Muscle of back (tissue), 11 donors: ENCODE measurements around the gene IRF8. TPM values are rescaled to one million over a fixed set of nuclear protein-coding genes. Genes with fewer than 3 reads are reported as not detected.
"Not testable (repeated sequence)": the region's sequence is repeated elsewhere in the genome, so short reads cannot be mapped to it uniquely, and the experiment has no call there.

Experiments
- DNase-seq, 3 donors: peaks; one replicate each; pipeline versions ENCODE4 v3.0.0 to v3.0.0-alpha.2; 2013
- polyA plus RNA-seq, 10 donors: library from polyadenylated mRNA; unstranded; fragments of 120-200 nt; gene quantifications; one replicate each; pipeline ENCODE4 v1.2.1, GENCODE V29; 2013; ENCODE audit not compliant: insufficient read length in 10 of 10

The IRF8 gene
- polyA plus RNA-seq, 10 donors: 3.2 to 7.3 (median 6.1) TPM

GRCh38 chr16:85931596-85932402 lies 32.8 kb downstream of the IRF8 start:
- no peak for DNase-seq

GRCh38 chr16:85934210-85934609 lies 35.2 kb downstream of the IRF8 start:
- no peak for DNase-seq

- DNase-seq: no peak
Observed at GRCh38 chr16:85935391-85935973, 36.5 kb downstream of the IRF8 start.

- DNase-seq: no peak
Observed at GRCh38 chr16:85935974-85936760, 37.2 kb downstream of the IRF8 start.

GRCh38 chr16:85936816-85937215 lies 37.9 kb downstream of the IRF8 start:
- no peak for DNase-seq

GRCh38 chr16:85940214-85940613 lies 41.3 kb downstream of the IRF8 start:
- DNase-seq: no peak

- DNase-seq: no peak
Observed at GRCh38 chr16:85941863-85942644, 43.1 kb downstream of the IRF8 start.

- DNase-seq: not testable (repeated sequence)
Observed at GRCh38 chr16:85942659-85943058, 43.7 kb downstream of the IRF8 start.

GRCh38 chr16:85943711-85944110 lies 44.7 kb downstream of the IRF8 start:
- no peak for DNase-seq

- DNase-seq: no peak
Observed at GRCh38 chr16:85944572-85945423, 45.8 kb downstream of the IRF8 start.

GRCh38 chr16:85945424-85945751 lies 46.4 kb downstream of the IRF8 start:
- no peak for DNase-seq

GRCh38 chr16:85946541-85947124 lies 47.7 kb downstream of the IRF8 start:
- no peak for DNase-seq

GRCh38 chr16:85947230-85948137 lies 48.5 kb downstream of the IRF8 start:
- DNase-seq: no peak

GRCh38 chr16:85948138-85948509 lies 49.2 kb downstream of the IRF8 start:
- DNase-seq: no peak

GRCh38 chr16:85948616-85949265 lies 49.8 kb downstream of the IRF8 start:
- no peak for DNase-seq

GRCh38 chr16:85950136-85950918 lies 51.4 kb downstream of the IRF8 start:
- no peak for DNase-seq

GRCh38 chr16:85952197-85952596 lies 53.2 kb downstream of the IRF8 start:
- no peak for DNase-seq

GRCh38 chr16:85952811-85953210 lies 53.8 kb downstream of the IRF8 start:
- no peak for DNase-seq
